Progenitor cell of endocrine pancreas (in vitro differentiated cells): ENCODE results near the gene USP17L24. TPM values are rescaled to one million over a fixed set of nuclear protein-coding genes. Genes with fewer than 3 reads are reported as not detected.
"Not testable (repeated sequence)": the region's sequence is repeated elsewhere in the genome, so short reads cannot be mapped to it uniquely, and the experiment has no call there.

Experiments used
- DNase-seq: peaks from one replicate; pipeline ENCODE4 v3.0.0; 2021; ENCODE audit warnings: low spot score; ENCODE audit not compliant: unreplicated experiment
- H3K27ac Mint-ChIP-seq: 2 replicates; pipeline ENCODE4 v1.8.0; 2021; ENCODE audit warnings: mild to moderate bottlenecking, moderate library complexity, mixed read lengths
- H3K27me3 Mint-ChIP-seq: 2 replicates; pipeline ENCODE4 v1.8.0; 2021; ENCODE audit warnings: mixed read lengths
- H3K36me3 Mint-ChIP-seq: 2 replicates; pipeline ENCODE4 v1.8.0; 2022; ENCODE audit warnings: mixed read lengths; ENCODE audit not compliant: insufficient read depth
- H3K4me1 Mint-ChIP-seq: 2 replicates; pipeline ENCODE4 v1.8.0; 2021; ENCODE audit warnings: low read depth, mixed read lengths
- H3K4me3 Mint-ChIP-seq: 2 replicates; pipeline ENCODE4 v1.8.0; 2021; ENCODE audit warnings: low read depth, mild to moderate bottlenecking, moderate library complexity, mixed read lengths
- H3K9me3 Mint-ChIP-seq: 2 replicates; pipeline ENCODE4 v1.8.0; 2021; ENCODE audit warnings: low read depth, mixed read lengths
- long read RNA-seq: library from polyadenylated mRNA; unstranded; transcript quantifications from one replicate; pipeline ENCODE4 v2.0.0, GENCODE V29; 2020
- total RNA-seq: library from RNA; stranded (reverse); gene quantifications from 2 replicates; pipeline ENCODE4 v1.2.1, GENCODE V29; 2021

USP17L24 gene, protein sequence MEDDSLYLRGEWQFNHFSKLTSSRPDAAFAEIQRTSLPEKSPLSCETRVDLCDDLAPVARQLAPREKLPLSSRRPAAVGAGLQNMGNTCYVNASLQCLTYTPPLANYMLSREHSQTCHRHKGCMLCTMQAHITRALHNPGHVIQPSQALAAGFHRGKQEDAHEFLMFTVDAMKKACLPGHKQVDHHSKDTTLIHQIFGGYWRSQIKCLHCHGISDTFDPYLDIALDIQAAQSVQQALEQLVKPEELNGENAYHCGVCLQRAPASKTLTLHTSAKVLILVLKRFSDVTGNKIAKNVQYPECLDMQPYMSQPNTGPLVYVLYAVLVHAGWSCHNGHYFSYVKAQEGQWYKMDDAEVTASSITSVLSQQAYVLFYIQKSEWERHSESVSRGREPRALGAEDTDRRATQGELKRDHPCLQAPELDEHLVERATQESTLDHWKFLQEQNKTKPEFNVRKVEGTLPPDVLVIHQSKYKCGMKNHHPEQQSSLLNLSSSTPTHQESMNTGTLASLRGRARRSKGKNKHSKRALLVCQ
- total RNA-seq, result not detected in 2 replicates
- long read RNA-seq, result 0 reads

DNA sequence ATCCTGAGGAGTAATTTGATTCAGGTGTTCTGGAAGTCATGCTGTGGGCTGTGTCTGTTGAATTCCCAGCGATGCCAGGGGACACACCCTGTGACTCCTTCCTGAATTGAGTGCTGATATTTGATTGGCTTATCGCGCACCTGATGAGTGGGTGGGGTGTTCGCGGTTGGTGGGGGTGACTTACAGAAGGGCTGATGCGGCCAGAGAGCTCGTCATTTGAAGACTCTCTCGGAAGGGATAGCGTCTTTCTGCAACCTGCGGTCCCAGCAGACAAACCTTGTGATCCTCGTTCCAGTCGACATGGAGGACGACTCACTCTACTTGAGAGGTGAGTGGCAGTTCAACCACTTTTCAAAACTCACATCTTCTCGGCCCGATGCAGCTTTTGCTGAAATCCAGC is at the start of gene USP17L24:
Gene USP17L24 (plus strand): TSS at position 301 of the 400 bp plus-strand sequence. CDS start 0 bp downstream, at position 301.
- not testable (repeated sequence) for H3K36me3 Mint-ChIP-seq, H3K27ac Mint-ChIP-seq, DNase-seq, H3K4me3 Mint-ChIP-seq, H3K9me3 Mint-ChIP-seq, H3K27me3 Mint-ChIP-seq, H3K4me1 Mint-ChIP-seq

DNA sequence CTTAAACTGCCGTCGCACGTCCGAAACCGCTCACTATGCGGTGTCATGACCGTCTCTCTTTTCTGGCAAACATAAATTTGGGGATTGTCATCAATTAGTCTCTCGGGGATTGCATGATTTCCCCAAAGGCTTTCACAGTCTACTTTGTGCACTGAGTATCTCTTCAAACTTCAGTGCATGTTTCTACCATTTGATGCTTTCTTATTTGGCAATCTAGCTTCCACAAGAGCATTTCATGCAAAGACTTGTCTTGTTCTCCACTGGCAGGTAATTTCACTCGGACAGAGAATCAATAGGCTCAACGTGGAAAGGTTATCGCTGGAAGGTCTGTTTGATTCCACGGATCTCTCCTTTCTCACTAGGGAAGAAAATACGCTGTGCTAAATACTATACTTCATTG is 774 bp upstream of the USP17L24 start:
- H3K27me3 Mint-ChIP-seq, H3K4me3 Mint-ChIP-seq, H3K4me1 Mint-ChIP-seq, H3K9me3 Mint-ChIP-seq, H3K27ac Mint-ChIP-seq, DNase-seq, H3K36me3 Mint-ChIP-seq: not testable (repeated sequence)

DNA sequence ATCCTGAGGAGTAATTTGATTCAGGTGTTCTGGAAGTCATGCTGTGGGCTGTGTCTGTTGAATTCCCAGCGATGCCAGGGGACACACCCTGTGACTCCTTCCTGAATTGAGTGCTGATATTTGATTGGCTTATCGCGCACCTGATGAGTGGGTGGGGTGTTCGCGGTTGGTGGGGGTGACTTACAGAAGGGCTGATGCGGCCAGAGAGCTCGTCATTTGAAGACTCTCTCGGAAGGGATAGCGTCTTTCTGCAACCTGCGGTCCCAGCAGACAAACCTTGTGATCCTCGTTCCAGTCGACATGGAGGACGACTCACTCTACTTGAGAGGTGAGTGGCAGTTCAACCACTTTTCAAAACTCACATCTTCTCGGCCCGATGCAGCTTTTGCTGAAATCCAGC is 4.6 kb downstream of the USP17L24 start, which contains the start of gene USP17L25:
Gene USP17L25 (plus strand): TSS at position 301 of the 400 bp plus-strand sequence. CDS start 0 bp downstream, at position 301.
- H3K27me3 Mint-ChIP-seq, H3K27ac Mint-ChIP-seq, H3K36me3 Mint-ChIP-seq, H3K9me3 Mint-ChIP-seq, H3K4me1 Mint-ChIP-seq, H3K4me3 Mint-ChIP-seq, DNase-seq: not testable (repeated sequence)

DNA sequence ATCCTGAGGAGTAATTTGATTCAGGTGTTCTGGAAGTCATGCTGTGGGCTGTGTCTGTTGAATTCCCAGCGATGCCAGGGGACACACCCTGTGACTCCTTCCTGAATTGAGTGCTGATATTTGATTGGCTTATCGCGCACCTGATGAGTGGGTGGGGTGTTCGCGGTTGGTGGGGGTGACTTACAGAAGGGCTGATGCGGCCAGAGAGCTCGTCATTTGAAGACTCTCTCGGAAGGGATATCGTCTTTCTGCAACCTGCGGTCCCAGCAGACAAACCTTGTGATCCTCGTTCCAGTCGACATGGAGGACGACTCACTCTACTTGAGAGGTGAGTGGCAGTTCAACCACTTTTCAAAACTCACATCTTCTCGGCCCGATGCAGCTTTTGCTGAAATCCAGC is 9.4 kb downstream of the USP17L24 start, which contains the start of gene USP17L26:
Gene USP17L26 (plus strand): TSS at position 301 of the 400 bp plus-strand sequence. CDS start 0 bp downstream, at position 301.
- not testable (repeated sequence) for DNase-seq, H3K4me1 Mint-ChIP-seq, H3K9me3 Mint-ChIP-seq, H3K4me3 Mint-ChIP-seq, H3K27me3 Mint-ChIP-seq, H3K27ac Mint-ChIP-seq, H3K36me3 Mint-ChIP-seq

DNA sequence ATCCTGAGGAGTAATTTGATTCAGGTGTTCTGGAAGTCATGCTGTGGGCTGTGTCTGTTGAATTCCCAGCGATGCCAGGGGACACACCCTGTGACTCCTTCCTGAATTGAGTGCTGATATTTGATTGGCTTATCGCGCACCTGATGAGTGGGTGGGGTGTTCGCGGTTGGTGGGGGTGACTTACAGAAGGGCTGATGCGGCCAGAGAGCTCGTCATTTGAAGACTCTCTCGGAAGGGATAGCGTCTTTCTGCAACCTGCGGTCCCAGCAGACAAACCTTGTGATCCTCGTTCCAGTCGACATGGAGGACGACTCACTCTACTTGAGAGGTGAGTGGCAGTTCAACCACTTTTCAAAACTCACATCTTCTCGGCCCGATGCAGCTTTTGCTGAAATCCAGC is 14.1 kb downstream of the USP17L24 start, which contains the start of gene USP17L5:
Gene USP17L5 (plus strand): TSS at position 301 of the 400 bp plus-strand sequence. CDS start 0 bp downstream, at position 301.
- not testable (repeated sequence) for DNase-seq, H3K4me1 Mint-ChIP-seq, H3K36me3 Mint-ChIP-seq, H3K4me3 Mint-ChIP-seq, H3K27ac Mint-ChIP-seq, H3K27me3 Mint-ChIP-seq, H3K9me3 Mint-ChIP-seq

DNA sequence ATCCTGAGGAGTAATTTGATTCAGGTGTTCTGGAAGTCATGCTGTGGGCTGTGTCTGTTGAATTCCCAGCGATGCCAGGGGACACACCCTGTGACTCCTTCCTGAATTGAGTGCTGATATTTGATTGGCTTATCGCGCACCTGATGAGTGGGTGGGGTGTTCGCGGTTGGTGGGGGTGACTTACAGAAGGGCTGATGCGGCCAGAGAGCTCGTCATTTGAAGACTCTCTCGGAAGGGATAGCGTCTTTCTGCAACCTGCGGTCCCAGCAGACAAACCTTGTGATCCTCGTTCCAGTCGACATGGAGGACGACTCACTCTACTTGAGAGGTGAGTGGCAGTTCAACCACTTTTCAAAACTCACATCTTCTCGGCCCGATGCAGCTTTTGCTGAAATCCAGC is 18.9 kb downstream of the USP17L24 start, which contains the start of gene USP17L27:
Gene USP17L27 (plus strand): TSS at position 301 of the 400 bp plus-strand sequence. CDS start 0 bp downstream, at position 301.
- not testable (repeated sequence) for H3K27me3 Mint-ChIP-seq, H3K4me3 Mint-ChIP-seq, DNase-seq, H3K27ac Mint-ChIP-seq, H3K4me1 Mint-ChIP-seq, H3K9me3 Mint-ChIP-seq, H3K36me3 Mint-ChIP-seq

DNA sequence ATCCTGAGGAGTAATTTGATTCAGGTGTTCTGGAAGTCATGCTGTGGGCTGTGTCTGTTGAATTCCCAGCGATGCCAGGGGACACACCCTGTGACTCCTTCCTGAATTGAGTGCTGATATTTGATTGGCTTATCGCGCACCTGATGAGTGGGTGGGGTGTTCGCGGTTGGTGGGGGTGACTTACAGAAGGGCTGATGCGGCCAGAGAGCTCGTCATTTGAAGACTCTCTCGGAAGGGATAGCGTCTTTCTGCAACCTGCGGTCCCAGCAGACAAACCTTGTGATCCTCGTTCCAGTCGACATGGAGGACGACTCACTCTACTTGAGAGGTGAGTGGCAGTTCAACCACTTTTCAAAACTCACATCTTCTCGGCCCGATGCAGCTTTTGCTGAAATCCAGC is 23.6 kb downstream of the USP17L24 start, which contains the start of gene USP17L28:
Gene USP17L28 (plus strand): TSS at position 301 of the 400 bp plus-strand sequence. CDS start 0 bp downstream, at position 301.
- not testable (repeated sequence) for DNase-seq, H3K27me3 Mint-ChIP-seq, H3K4me1 Mint-ChIP-seq, H3K4me3 Mint-ChIP-seq, H3K36me3 Mint-ChIP-seq, H3K9me3 Mint-ChIP-seq, H3K27ac Mint-ChIP-seq

DNA sequence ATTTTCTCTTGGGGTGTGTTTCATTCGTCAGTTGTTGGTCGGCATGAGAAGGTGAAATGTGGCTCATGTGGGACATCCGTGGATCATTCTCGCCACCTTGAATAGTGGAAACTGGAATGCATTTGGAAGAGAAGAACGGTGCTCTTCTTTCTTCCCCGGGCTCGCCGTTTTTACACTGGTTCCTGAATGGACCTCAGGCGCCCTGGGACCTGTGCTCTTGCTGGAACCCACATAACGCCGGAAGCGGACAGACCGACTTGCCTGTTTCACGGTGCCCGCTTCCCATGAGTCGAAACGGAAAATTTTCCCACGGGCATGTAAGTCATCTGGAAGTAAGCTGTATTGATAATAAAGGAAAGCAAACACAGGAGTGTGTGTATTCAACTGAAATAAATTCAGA is 25.9 kb downstream of the USP17L24 start:
- H3K9me3 Mint-ChIP-seq, H3K27me3 Mint-ChIP-seq, H3K4me1 Mint-ChIP-seq, H3K27ac Mint-ChIP-seq, H3K36me3 Mint-ChIP-seq, DNase-seq, H3K4me3 Mint-ChIP-seq: not testable (repeated sequence)

DNA sequence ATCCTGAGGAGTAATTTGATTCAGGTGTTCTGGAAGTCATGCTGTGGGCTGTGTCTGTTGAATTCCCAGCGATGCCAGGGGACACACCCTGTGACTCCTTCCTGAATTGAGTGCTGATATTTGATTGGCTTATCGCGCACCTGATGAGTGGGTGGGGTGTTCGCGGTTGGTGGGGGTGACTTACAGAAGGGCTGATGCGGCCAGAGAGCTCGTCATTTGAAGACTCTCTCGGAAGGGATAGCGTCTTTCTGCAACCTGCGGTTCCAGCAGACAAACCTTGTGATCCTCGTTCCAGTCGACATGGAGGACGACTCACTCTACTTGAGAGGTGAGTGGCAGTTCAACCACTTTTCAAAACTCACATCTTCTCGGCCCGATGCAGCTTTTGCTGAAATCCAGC is 28.4 kb downstream of the USP17L24 start, which contains the start of gene USP17L29:
Gene USP17L29 (plus strand): TSS at position 301 of the 400 bp plus-strand sequence. CDS start 0 bp downstream, at position 301.
- H3K27ac Mint-ChIP-seq, H3K36me3 Mint-ChIP-seq, H3K27me3 Mint-ChIP-seq, H3K4me3 Mint-ChIP-seq, H3K9me3 Mint-ChIP-seq, H3K4me1 Mint-ChIP-seq, DNase-seq: not testable (repeated sequence)

DNA sequence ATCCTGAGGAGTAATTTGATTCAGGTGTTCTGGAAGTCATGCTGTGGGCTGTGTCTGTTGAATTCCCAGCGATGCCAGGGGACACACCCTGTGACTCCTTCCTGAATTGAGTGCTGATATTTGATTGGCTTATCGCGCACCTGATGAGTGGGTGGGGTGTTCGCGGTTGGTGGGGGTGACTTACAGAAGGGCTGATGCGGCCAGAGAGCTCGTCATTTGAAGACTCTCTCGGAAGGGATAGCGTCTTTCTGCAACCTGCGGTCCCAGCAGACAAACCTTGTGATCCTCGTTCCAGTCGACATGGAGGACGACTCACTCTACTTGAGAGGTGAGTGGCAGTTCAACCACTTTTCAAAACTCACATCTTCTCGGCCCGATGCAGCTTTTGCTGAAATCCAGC is 37.9 kb downstream of the USP17L24 start, which contains the start of gene USP17L30:
Gene USP17L30 (plus strand): TSS at position 301 of the 400 bp plus-strand sequence. CDS start 0 bp downstream, at position 301.
- DNase-seq, H3K27ac Mint-ChIP-seq, H3K36me3 Mint-ChIP-seq, H3K27me3 Mint-ChIP-seq, H3K4me1 Mint-ChIP-seq, H3K4me3 Mint-ChIP-seq, H3K9me3 Mint-ChIP-seq: not testable (repeated sequence)
